Hippocampal formation (tissue), 2 donors: ENCODE data around the gene RNF225.
"Not testable (repeated sequence)": the region's sequence is repeated elsewhere in the genome, so short reads cannot be mapped to it uniquely, and the experiment has no call there.

ENCODE experiments used
- DNase-seq, 2 donors: peaks; one replicate each; lab custom pipeline; 2025; lab: John Stamatoyannopoulos, UW

RNF225 gene

DNA sequence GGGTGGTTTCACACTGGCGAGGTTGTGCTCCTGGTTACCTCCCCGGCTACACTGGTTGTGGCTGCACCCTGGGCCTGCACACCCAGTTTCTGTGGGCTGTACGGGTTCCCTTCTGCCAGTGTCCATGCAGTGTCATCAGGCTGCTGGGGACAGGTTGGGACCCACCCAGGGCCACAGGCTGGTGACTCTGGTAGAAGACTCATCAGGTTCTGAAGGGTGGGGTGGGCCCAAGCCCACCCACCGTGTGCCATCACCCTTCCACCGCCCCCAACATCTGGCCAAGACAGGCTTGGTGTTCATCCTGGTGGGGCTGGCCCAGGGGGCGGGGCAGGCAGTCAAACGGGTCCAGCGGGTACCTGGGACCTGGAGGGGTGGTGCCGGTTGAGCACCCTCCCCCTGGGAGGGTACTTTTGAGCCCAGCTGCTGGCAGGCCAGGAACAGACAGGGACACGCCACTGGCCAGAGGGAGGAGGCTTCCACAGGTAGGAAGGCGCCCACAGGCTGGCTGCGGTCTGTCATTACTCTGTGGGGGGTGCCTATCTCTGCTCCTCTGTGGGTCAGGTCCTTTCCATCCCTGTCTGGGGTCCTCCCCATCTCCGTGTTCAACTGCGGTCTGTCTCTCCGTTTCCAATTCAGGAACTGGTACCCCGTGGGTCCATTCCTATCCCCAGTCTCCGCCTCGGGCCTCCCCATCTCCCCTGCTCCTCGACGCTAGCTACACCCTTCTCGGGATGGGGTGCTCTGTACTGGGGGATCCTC lies at the start of gene RNF225:
RNF225 (plus strand) TSS at position 437 of the 759 bp plus-strand sequence. CDS start 434 bp downstream, outside the sequence.
- no peak for DNase-seq

DNA sequence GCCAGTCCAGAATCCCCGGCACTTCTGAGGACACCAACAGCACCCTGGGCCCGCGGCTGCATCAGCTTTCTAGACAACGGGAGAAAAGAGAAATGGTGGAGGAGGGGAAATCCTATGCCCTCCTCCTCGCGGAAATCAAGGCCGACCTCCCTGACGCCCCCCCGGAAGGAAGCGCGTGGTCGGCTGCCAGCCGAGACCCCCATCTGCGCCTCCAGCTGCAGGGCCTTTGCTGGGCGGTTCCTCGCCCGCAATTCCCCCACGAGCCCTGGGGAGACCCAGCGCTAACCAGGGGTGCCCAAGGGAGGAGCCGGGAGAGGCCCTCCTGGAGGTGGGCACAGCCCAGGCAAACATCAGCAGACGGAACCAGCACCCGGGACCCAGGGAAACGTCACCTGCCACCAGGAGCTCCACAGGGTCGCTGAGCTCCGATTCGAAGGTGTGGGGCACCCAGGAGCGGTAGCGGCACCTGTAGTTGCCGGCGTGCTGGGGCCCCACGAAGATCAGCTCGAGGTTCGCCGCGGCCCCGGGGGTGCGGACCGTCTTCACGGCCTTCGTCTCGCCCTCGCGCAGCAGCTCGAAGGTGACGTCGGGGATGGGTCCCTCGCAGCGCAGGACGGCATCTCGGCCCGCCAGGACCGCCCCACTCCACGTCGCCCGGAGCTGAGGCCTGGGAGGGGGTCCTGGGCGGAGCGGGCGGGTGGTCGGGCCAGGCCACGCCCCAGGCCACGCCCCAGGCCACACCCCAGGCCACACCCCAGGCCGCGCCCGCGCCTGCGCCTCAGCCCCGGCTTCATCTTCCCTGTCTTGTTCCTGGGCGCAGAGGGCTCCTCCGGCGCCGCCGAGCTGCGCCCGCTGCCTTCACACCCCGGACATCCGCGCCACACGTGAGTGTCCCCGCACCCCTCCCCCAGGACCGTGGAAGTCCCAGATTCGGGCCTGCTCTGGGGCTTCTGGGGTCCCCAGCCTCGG lies 48.2 kb upstream of the RNF225 start:
- peak; percentile 55 to 80 for DNase-seq

DNA sequence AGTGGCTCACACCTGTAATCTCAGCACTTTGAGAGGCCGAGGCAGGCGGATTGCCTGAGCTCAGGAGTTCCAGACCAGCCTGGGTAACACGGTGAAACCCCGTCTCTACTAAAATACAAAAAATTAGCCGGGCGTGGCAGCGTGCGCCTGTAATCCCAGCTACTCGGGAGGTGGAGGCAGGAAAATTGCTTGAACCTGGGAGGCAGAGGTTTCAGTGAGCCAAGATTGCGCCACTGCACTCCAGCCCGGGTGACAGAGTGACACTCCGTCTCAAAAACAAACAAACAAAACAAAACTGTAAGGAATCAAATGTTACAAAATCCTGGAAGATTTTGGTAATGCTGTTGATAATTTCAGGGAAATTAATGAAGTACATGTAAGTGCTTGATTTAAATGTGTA lies 47.4 kb upstream of the RNF225 start:
- not testable (repeated sequence) for DNase-seq

DNA sequence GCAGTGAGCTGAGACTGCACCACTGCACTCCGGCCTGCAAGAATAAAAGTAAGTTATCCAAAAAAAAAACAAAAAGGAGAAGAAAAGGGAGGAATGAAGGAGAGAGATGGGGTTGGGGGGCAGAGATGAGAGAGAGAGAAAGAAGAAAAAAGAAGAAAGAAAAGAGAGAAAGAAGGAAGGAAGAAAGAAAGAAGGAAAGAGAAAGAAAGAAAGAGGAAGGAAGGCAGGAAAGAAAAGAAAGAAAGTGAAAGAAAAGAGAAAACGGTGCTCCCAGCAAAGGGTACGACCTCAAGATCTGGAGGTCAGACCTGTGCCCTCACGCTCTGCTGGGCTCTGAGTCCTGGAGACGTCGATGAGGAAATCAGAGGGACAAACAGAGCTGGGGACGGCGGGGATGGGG lies 45.9 kb upstream of the RNF225 start:
- no peak for DNase-seq

DNA sequence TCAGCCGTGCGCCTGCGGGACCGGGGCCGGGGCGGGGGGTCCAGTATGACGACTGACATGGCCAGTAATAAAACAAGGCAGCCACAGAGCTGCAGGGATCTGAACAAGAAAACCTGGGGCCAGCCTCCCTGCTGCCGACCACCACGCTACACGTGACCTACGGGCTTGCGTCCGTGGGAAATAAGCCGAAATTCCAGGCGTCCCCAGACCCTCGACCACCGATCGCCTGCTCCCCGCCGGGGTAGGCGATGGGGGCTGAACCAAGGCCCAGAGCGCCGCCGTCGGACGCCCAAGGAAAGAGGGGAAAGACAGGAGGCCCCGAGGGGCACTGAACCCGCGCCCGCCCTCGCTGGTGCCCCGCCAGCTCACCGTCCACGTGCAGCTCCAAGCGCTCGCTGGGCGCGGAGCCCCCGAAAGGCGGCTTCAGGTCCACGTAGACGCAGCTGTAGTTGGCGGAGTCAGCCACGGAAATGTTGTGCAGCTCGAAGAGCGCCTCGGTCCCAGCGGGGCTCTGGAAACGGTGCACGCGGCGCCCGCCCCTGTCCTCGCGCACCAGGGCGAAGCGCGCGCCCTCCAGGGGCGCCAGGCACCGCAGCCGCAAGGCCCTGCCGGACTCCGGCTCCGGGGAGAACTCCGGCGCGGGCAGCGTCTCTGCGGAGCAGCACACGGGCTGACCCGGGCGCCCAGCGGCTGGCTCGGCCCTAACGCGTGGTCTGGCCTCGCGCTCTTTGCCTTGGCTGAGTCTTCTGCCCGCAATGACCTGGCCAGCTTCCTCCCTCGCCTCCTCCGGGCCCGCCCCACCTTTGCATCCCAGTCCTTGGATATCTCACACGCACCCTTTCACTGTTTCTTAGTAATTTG lies 45.2 kb upstream of the RNF225 start:
- no peak for DNase-seq

DNA sequence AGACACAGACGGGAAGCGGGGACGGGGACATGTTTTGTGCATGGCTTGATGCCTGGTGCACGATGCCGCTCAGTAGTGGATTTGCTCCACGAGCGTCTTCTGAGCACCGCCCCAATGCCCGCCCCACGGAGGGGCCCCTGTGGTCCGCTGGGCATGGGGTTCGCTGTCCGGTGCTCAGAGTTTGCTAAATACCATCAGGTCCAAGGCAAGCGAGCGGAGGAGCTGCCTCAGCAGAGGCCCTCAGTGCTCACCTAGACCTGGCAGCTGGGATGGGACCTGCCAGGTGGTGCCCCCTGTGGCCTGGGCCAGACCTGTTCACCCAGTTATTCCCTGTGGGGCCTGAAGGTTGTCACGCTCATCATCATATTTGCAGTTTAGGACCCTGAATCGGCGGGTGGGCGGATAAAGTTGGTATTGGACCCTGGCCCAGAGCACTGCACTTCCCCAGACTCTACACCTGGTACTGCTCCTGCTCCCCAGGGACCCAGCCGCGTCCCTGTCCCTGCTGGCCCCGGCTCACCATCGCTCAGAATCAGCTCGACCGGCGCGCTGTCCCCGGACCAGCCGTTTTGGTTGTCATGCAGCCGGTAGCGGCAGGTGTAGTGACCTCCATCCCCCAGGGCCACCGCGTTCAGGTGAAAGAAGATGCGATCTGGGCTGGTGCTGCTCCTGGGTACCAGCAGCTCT lies 44.4 kb upstream of the RNF225 start:
- DNase-seq: no peak

DNA sequence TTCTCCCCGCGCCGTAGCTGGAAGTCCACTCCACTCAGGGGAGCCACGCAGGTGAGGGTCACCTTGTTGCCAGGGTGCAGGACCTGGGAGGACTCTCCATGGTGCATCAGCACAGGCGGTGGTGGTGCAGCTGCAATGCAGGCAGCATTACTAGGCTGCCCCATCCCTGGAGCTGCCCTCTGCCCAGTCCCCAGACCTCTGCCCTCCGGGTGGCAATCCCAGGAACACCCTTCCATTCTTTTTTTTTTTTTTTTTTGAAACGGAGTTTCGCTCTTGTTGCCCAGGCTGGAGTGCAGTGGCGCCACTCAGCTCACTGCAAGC lies 43.9 kb upstream of the RNF225 start:
- DNase-seq: no peak

DNA sequence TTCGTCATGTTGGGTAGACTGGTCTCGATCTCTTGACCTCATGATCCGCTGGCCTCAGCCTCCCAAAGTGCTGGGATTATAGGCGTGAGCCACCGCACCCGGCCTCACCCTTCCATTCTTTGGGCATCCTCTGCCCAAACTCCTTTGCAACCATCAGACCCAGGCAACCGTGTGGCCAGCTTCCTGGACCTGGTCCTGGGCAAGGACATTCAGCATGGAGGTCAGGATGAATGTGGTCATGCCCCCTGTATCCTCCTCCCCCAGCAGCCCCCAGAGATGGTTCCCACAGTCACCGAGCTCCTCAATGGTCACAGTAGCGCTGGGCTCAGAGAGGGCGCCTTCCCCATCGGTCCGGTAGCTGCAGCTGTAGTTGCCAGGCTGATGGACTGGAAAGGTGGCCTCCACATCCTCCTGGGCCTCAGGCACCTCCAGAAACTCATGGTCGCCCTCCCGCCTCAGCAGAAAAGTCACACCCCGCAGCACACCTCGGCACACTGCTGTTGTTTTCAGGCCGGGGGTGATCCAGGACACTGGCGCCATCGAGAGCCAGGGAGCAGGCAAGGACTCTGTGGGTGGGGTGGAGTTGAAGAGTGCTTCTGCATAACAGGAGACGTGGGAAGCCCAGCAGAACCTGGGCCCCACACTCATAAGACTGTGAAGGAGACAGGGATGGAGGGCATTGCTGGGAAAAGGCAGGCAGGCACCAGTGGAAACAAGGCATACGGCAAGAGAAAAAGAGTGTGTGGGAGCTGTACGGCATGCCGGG lies 43.3 kb upstream of the RNF225 start:
- DNase-seq: no peak

DNA sequence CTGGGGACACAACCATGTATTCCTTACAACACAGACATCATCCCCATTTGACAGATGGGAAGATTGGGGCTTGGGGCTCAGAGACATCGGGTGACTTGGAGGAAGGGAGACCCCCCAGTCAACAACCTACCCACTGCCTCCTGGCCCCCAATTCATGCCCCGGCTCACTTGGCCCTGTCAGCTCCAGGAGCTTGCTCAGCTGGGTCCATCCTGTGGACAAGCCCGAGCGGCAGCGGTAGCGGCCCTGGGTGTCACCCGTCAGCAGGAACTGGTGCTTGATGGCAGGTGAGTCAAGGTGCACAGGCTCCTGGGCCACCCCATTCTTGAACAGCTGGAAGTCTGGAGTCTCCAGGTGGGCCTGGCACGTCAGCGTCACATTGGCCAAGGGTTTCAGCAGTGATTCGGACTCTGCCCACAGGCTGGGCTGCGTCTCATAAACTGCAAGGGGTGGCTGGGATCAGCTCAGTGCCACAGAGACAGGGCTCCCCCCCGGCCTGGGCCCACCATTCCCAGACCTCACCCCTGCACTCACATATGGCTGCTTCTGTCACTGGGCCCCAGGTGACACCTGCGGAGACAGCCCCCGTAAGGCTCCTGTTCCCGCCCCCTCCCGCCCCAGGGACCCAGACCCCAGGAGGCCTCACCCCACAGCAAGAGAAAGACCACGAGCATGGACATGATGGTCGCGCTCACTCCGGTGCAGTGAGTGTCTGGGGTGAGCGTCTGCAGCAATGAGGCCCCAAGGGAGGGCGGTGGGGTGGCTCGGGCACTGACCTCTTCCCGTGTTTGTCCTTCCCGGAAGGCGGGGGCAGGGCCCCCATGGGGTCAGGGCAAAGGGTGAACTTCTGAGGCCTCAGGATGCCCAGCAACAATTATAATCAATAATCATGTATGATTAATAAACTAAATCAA lies 42.4 kb upstream of the RNF225 start, which contains the start of gene A1BG:
A1BG (minus strand) TSS at position 733 of the 912 bp plus-strand sequence; CDS start at position 678, 55 bp downstream.
- DNase-seq: no peak

DNA sequence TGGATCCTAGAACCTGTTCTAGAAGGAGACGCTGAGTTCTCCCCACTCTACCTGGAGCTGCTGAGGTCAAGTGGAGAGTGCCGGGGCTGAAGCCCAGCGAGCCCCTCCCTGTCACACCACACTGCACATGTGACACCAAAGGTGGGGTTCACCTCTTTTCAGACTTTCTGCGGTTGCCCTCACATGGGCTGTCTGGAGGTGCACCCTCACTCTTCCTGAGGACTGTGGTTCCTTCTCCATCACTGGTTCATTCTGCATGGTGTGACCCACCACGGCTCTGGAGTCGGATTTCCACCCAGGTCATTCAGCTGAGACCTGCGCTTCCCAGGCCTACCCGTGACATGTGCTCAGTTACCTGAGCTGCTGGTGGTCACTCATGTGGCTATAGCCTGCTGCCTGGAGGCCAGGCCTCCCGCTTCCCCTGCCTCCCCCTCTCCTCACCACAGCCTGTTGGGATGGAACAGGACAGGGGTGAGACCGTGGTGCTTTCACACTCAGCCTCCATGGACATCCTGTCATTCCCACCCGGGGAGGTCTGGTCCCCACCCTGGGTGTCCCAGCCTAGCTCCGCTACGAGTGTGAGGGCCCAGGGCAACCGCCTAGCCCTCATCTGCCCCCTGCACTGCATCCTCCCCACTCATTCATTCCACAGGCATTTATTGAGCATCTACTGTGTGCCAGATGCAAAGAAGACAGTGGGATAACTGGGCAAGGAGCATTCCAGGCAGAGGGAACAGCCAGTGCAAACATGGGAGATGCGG lies 41.6 kb upstream of the RNF225 start:
- no peak for DNase-seq

DNA sequence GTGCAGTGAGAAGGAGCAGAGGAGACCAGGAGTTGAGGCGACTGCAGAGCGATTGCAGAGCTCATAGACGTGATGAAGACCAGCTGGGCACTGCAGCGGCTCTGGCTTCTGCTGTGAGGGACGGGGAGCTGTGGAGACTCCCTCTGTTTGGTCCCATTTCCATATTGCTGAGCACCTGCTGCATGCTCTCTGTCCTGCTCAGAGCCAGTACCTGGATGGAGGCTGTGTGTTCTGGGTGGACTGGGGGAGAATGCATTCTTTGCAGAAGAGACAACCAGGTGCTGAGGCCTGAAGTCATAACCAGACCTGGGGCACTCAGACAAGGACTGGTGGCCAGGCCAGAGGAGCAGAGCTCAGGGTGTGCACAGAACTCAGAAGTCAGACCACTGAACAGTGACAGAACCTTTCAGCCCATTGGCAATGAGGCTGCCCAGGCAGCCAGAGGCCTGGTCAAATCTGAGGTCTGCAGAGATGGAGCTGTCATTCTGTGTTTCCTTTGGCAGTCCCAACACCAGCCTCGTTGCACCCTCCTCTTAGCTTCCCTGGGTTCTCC lies 40.9 kb upstream of the RNF225 start:
- DNase-seq: no peak

DNA sequence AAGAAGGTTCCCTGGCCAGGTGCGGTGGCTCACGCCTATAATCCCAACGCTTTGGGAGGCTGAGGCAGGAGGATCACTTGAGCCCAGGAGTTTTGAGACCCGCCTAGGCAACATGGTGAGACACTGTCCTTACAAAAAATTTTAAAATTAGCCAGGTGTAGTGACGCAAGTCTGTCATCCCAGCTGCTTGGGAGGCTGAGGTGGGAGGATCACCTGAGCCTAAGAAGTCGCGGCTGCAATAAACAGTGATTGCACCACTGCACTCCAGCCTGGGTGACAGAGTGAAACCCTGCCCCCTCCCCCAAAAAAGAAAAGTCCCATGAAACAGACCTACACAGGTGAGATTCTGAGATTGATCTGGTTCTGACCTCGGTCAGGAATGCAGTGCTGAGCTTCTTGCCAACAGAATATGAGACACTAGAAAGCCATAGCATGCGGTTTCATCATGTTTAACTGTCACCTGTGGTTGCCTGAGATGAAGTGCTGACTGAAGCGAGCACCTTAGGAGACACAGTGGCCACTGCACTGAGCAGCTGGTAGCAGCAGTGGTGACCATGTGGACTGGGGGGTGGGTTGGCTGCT lies 40.1 kb upstream of the RNF225 start:
- DNase-seq: no peak

DNA sequence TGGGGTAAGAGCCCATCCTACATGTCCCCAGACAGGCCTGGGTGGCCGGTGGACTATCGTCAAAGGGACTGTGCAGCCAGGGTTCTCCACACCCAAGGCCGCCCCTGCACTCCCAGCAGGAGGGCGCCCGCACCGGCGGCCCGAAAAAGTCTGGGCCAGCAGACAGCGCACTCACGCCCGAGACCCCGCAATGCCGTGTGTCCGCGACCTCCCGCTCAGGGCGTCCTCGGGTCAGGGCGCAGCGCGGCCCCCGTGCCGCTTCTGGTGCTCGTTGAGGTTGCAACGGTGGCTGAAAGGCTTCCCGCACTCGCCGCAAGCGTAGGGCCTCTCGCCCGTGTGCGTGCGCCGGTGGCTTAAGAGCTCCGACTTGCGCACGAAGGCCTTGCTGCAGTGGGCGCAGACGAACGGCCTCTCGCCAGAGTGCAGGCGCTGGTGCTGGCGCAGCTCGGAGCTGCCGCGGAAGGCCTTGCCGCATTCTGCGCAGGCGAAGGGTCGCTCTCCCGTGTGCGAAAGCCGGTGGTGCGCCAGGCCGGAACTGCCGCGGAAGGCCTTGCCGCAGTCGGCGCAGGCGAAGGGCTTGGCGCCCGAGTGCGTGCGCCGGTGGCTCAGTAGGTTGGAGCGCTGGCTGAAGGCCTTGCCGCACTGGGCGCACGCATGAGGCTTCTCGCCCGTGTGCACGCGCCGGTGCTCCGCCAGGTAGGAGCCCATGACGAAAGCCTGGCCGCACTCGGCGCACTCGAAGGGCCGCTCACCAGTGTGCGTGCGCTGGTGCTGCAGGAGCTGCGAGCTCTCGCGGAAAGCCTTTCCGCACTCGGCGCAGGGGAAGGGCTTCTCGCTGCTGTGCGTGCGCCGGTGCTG lies 39.3 kb upstream of the RNF225 start:
- DNase-seq: no peak

DNA sequence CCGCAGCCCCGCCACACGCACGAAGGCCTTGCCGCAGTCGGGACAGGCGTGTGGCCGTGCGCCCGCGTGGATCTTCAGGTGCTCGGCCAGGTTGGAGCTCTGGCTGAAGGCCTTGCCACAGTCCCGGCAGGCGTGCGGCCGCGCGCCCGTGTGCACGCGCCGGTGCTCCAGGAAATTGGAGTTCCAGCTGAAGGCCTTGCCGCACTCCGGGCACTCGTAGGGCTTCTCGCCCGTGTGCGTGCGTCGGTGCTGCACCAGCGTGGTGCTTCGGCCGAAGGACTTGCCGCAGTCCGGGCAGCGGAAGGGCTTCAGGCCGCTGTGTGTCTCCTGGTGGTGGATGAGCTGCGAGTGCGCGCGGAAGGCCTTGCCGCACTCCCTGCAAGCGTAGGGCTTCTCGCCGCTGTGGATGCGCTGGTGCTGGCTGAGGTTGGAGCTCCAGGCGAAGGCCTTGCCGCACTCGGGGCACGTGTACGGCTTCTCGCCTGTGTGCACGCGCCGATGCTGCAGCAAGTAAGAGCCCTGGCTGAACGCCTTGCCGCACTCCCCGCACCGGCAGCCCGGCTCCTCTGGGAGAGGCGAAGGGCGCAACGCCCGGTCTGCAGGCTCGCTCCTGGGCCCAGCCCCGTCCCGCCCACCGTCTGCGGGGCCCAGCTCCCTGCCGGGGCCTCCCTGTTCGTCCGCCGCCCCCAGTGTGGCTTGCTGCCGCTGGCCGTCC lies 38.5 kb upstream of the RNF225 start:
- DNase-seq: no peak

DNA sequence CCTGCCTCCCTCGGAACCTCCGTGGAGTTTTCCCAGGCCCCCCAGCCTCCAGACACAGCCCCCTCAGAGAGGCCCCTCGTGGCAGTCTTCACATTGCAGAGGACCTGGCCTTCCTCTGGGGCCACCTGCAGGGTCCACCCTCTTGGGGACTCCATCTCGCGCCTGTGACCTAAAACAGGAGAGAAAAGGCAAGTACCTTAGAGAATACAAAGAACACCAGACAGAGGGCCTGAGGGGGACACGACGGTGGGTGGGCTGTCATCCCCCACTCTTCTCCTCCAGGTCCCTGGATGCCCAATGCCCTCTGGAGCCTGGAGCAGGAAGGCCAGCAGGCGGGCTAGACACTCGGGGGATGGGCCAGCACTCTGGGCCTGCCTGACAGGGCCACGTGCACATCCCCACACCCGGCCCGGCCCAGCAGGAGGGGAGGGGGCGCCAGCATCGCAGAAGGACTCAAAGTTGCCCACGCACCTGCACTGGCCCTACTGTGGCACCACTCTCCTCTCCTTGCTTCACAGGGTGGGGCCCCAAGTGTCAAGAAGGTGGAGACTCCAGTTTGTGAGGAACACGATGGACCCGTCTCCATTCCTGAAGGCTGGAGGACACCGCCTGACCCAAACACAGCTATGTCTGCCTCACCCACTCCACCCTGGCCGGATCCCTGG lies 37.8 kb upstream of the RNF225 start:
- DNase-seq: no peak

DNA sequence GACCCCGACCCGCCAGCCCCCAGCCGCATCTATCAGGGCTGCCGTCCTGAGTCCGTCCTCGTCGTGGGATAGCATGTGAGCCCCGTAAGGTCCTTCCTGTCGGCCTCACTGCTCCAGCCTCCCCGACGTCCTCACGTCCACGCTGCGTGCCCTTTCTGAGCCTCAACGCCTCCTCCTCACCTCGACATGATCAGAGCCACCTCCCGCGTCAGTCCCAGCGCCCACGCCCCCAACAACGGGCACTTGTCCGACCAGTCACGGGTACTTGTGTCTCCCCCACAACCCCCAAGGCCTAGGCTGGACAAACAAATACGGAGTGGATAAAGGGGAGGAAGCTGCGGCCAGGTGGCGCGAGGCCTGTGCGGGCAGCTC lies 33.6 kb upstream of the RNF225 start:
- DNase-seq: no peak
